Spinal cord (tissue), 10 donors: ENCODE data around the gene CSF2. TPM values are rescaled to one million over a fixed set of nuclear protein-coding genes. Genes with fewer than 3 reads are reported as not detected.

ENCODE experiments used
- DNase-seq, 6 donors: peaks; one replicate each; pipeline versions ENCODE4 v3.0.0 to v3.0.0-alpha.2; 2013 to 2015; ENCODE audit warnings: low spot score in 6 of 6, low read depth in 4 of 6
- H3K27ac ChIP-seq: one replicate; pipeline ENCODE4 v1.5.1; 2013; ENCODE audit warnings: low read depth, low read length, control low read depth
- H3K27me3 ChIP-seq: one replicate; pipeline ENCODE4 v1.6.1; 2013; ENCODE audit warnings: low read length; ENCODE audit not compliant: control insufficient read depth, insufficient read depth
- H3K36me3 ChIP-seq: one replicate; pipeline ENCODE4 v1.6.1; 2013; ENCODE audit warnings: low read length; ENCODE audit not compliant: control insufficient read depth, insufficient read depth
- H3K4me1 ChIP-seq: one replicate; pipeline ENCODE4 v1.6.1; 2013; ENCODE audit warnings: low read length; ENCODE audit not compliant: control insufficient read depth, insufficient read depth
- H3K4me3 ChIP-seq: one replicate; pipeline ENCODE4 v1.5.1; 2013; ENCODE audit warnings: low read depth, low read length, control low read depth
- H3K9me3 ChIP-seq: one replicate; pipeline ENCODE4 v1.6.1; 2013; ENCODE audit warnings: low read length; ENCODE audit not compliant: control insufficient read depth, insufficient read depth
- WGBS: methylation state at CpG from one replicate; pipeline ENCODE4 v1.1.5; 2013; ENCODE audit warnings: missing lambda C conversion rate; ENCODE audit not compliant: insufficient coverage; 5-methylcytosine and 5-hydroxymethylcytosine counted together
- polyA plus RNA-seq, 2 donors: library from polyadenylated mRNA; unstranded; fragments of 120-200 nt; gene quantifications; one replicate each; pipeline ENCODE4 v1.2.1, GENCODE V29; 2013; ENCODE audit not compliant: insufficient read length in 2 of 2
- total RNA-seq, 2 donors: library from RNA; depleted of rRNA in 1 of 2; stranded (reverse); fragments of 120-200 nt in 1 of 2; fragments of >200 nt in 1 of 2; gene quantifications; one replicate each; pipeline versions ENCODE4 v1.2.3 to v1.2.4, GENCODE V29; 2013 to 2014
- donor health status: healthy.

Gene CSF2
- total and polyA plus RNA-seq, 4 donors = not detected

GRCh38 chr5:132095424-132095972 lies 21.9 kb downstream of the CSF2 start:
- WGBS = 88% methylated on average over 6 of the region's 6 CpGs
- Histone ChIP-seq H3K27me3 (no peaks in the 10 kb centered on the region), H3K4me3 (no peak overlapping the region), H3K4me1 (no peaks in the 10 kb centered on the region), H3K27ac (no peak overlapping the region), H3K36me3 (no peaks in the 10 kb centered on the region), H3K9me3 (no peaks in the 10 kb centered on the region)
- DNase-seq = no peak

GRCh38 chr5:132096904-132097303 lies 23.3 kb downstream of the CSF2 start:
- no peaks in the 10 kb centered on the region for H3K9me3 ChIP-seq
- H3K4me1 ChIP-seq = no peaks in the 10 kb centered on the region
- no peak for DNase-seq
- H3K27me3 ChIP-seq = no peaks in the 10 kb centered on the region
- WGBS = 89% methylated on average over 1 of the region's 3 CpGs
- no peak overlapping the region for H3K27ac ChIP-seq
- no peak overlapping the region for H3K4me3 ChIP-seq
- no peaks in the 10 kb centered on the region for H3K36me3 ChIP-seq

GRCh38 chr5:132098151-132098594 lies 24.6 kb downstream of the CSF2 start:
- Histone ChIP-seq H3K27me3 (no peaks in the 10 kb centered on the region), H3K4me1 (no peaks in the 10 kb centered on the region), H3K36me3 (no peaks in the 10 kb centered on the region), H3K9me3 (no peaks in the 10 kb centered on the region), H3K27ac (no peak overlapping the region), H3K4me3 (no peak overlapping the region)
- 92% methylated on average over 3 of the region's 5 CpGs for WGBS
- no peak for DNase-seq

GRCh38 chr5:132098621-132099020 lies 25.0 kb downstream of the CSF2 start:
- no peak for DNase-seq
- H3K36me3 ChIP-seq = no peaks in the 10 kb centered on the region
- no peak overlapping the region for H3K27ac ChIP-seq
- H3K4me1 ChIP-seq = peaks cover 3% of the 10 kb centered on the region
- no peaks in the 10 kb centered on the region for H3K9me3 ChIP-seq
- no peak overlapping the region for H3K4me3 ChIP-seq
- no peaks in the 10 kb centered on the region for H3K27me3 ChIP-seq

- WGBS = 100% methylated on average over 2 of the region's 5 CpGs
- no peak overlapping the region for H3K4me3 ChIP-seq
Observed at GRCh38 chr5:132099076-132099748, 25.6 kb downstream of the CSF2 start.

GRCh38 chr5:132099905-132100304 lies 26.3 kb downstream of the CSF2 start:
- WGBS = 92% methylated on average over 3 of the region's 3 CpGs
- no peak for DNase-seq
- Histone ChIP-seq H3K4me3 (no peak overlapping the region), H3K27me3 (no peaks in the 10 kb centered on the region), H3K36me3 (no peaks in the 10 kb centered on the region), H3K4me1 (peaks cover 3% of the 10 kb centered on the region), H3K9me3 (no peaks in the 10 kb centered on the region), H3K27ac (no peak overlapping the region)

More at GRCh38 chr5:132099076-132099748, 25.6 kb downstream of the CSF2 start:
- Histone ChIP-seq H3K36me3 (no peaks in the 10 kb centered on the region), H3K4me1 (peaks cover 3% of the 10 kb centered on the region), H3K27ac (no peak overlapping the region), H3K9me3 (no peaks in the 10 kb centered on the region), H3K27me3 (no peaks in the 10 kb centered on the region)
- DNase-seq = no peak

DNA sequence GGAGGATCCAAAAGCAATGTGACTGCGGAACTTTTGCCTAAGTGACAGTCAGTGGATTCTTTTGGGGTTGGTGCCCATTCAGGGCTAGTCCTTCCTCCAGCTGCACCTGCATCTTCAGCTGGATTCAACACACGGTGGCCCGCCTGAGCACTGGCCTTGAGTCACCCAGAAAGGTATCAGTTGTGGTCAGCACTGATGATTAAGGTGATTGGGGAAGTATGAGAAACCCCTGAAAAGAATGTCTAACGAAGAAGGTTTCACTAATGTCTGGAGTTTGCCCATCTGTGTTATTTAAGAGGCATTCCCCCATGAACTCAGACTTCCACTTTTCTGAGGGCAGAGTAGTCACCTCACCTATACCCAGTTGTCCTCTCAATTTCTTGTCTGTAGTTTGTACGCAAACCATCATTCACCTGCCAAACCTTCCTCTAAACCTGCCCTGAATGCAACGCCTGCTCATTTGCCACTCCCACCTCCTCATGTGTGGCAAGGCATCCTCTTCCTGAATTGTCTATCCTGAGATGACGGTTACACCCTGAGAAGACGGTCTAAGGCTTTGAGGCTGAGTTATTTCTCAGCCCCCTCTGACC lies 27.2 kb downstream of the CSF2 start:
- H3K9me3 ChIP-seq = no peaks in the 10 kb centered on the region
- H3K36me3 ChIP-seq = no peaks in the 10 kb centered on the region
- no peak overlapping the region for H3K4me3 ChIP-seq
- peaks cover 3% of the 10 kb centered on the region for H3K4me1 ChIP-seq
- WGBS = 94% methylated on average over 5 of the region's 8 CpGs
- H3K27ac ChIP-seq = no peak overlapping the region
- no peak for DNase-seq
- no peaks in the 10 kb centered on the region for H3K27me3 ChIP-seq

GRCh38 chr5:132101385-132101880 lies 27.8 kb downstream of the CSF2 start:
- Histone ChIP-seq H3K9me3 (no peaks in the 10 kb centered on the region), H3K27ac (no peak overlapping the region), H3K36me3 (no peaks in the 10 kb centered on the region), H3K4me3 (no peak overlapping the region), H3K4me1 (peaks cover 3% of the 10 kb centered on the region), H3K27me3 (no peaks in the 10 kb centered on the region)
- DNase-seq = no peak
- WGBS = 100% methylated on average over 6 of the region's 6 CpGs

DNA sequence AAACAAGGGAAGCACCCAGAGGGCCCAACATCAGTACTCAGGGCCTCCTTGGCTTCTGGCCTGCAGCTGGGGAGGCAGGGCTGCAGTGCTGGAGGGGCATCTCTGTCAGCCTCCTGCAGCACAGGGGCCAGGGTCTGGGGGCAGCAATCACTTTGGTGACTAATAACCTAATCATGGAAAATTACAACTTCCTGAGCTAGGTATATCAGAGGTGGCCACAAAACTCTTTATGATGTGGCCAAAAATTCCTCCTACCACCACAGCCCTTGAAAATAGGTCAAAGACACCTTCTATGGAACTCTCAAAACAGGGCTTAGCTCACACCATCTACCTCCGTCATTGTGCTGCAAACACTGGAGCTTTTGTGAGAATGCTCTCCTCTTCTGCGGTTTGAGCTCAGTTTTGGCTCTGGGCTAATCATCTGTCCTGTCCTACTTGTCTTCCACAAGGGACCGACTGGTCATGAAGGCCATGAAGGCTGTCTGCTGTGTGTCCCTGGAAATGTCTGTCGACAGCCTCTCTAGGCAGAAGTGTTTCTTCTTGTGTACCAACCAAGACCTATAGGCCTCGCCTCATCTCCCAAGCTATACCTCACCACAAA lies 28.6 kb downstream of the CSF2 start:
- no peaks in the 10 kb centered on the region for H3K27me3 ChIP-seq
- no peaks in the 10 kb centered on the region for H3K9me3 ChIP-seq
- 89% methylated on average over 4 of the region's 5 CpGs for WGBS
- H3K4me1 ChIP-seq = peaks cover 3% of the 10 kb centered on the region
- no peak overlapping the region for H3K4me3 ChIP-seq
- no peaks in the 10 kb centered on the region for H3K36me3 ChIP-seq
- H3K27ac ChIP-seq = no peak overlapping the region
- DNase-seq = no peak
